HG03469 (cell line): Measurements from ENCODE around the gene HEATR5A.
"Not testable (repeated sequence)": the region's sequence is repeated elsewhere in the genome, so short reads cannot be mapped to it uniquely, and the experiment has no call there.

ENCODE experiments used
- ATAC-seq: cut with Tn5 transposase; IDR thresholded peaks from one replicate; pipeline ENCODE4 v1.9.1; 2021; ENCODE audit warnings: mild to moderate bottlenecking, moderate library complexity, moderate number of reproducible peaks; ENCODE audit not compliant: unreplicated experiment

HEATR5A gene

GRCh38 chr14:31261859-31262731 lies 158.3 kb downstream of the HEATR5A start:
- no peak for ATAC-seq

- no peak for ATAC-seq
These were observed 158.9 kb downstream of the HEATR5A start for GRCh38 chr14:31261523-31261858.

- ATAC-seq, result not testable (repeated sequence)
These were observed 161.3 kb downstream of the HEATR5A start for GRCh38 chr14:31259040-31259435.

DNA sequence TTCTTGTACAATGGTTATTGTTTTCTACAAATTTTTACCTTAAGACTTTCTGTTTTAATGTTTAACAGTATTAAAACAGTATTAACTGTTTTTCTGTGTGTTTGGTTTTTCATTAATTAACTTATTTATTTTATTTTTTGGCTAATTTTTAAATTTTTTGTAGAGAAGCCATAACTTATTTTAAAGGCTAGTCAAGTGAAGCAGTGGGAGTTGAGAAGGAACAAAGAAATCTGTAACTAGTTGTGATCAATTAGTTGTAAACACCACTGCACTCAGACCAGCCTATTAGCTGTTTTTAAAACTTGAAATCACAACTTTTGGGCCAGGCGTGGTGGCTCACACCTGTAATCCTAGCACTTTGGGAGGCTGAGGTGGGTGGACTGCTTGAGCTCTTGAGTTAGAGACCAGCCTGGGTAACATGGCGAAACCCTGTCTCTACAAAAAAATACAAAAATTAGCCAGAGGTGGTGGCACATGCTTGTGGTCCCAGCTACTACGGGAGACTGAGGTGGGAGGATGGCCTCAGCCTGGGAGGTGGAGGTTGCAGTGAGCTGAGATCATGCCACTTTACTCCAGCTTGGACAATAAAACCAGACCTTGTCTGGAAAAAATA lies 161.8 kb downstream of the HEATR5A start:
- no peak for ATAC-seq

DNA sequence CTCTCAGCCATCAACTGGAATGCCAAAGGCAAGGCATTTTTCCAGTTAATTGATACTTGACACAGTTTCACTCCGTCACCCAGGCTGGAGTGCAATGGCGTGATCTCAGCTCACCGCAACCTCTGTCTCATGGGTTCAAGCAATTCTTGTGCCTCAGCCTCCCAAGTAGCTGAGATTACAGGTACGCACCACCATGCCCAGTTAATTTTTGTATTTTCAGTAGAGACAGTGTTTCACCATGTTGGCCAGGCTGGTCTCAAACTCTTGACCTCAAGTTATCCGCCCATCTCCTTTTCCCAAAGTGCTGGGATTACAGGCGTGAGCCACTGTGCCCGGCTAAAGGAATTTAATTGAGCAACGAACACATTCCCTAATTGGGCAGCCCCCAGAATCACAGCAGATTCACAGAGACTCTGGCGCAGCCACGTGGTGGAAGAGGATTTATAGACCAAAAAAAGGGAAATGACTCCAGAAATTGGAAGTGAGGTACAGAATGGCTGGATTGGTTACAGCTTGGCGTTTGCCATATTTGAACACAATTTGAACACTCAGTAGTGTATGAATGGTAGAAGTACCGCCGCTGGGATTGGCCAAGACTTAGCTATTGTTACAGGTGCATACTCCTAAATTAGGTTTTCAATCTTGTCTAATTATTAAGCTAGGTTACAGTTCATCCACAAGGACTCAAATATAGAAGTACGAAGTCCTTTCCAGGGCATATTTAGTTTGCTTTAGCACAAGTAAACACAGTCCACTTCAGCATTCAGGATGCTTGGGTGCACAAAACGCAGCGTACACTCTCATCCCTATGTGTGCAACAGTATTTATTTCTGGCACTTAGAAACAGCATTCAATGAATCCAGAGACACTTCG lies 162.6 kb downstream of the HEATR5A start:
- not testable (repeated sequence) for ATAC-seq

- ATAC-seq, result no peak
These were observed 163.2 kb downstream of the HEATR5A start for GRCh38 chr14:31257244-31257553.

GRCh38 chr14:31256534-31257243 lies 163.7 kb downstream of the HEATR5A start:
- ATAC-seq, result no peak

GRCh38 chr14:31255918-31256317 lies 164.4 kb downstream of the HEATR5A start:
- ATAC-seq, result not testable (repeated sequence)

- no peak for ATAC-seq
These were observed 165.1 kb downstream of the HEATR5A start for GRCh38 chr14:31255286-31255685.

DNA sequence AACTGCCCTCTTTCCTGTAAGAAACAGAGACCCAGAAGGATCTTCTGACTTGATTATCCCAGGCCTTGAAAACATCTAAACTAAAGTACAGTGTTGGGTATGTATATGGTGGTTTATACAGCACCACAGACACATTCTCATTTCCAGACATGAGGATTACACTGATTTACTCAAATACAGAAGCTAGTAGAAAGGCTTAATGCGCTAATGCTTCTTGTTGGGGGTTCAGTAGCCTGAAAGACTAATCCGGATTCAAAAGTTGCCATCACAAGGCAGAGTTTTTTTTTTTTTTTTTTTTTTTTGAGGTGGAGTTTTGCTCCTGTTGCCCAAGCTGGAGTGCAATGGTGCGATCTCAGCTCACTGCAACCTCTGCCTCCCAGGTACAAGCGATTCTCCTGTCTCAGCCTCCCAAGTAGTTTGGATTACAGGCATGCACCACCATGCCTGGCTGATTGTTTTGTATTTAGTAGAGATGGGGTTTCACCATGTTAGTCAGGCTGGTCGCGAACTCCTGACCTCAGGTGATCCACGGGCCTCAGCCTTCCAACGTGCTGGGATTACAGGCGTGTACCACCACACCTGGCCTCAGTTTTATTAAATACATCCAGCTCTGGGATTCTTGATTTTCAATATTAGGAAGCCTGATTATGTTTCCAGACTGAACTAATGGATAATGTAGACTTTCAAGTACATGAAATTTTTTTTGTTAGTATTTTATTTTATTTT lies 166.4 kb downstream of the HEATR5A start:
- ATAC-seq, result no peak

DNA sequence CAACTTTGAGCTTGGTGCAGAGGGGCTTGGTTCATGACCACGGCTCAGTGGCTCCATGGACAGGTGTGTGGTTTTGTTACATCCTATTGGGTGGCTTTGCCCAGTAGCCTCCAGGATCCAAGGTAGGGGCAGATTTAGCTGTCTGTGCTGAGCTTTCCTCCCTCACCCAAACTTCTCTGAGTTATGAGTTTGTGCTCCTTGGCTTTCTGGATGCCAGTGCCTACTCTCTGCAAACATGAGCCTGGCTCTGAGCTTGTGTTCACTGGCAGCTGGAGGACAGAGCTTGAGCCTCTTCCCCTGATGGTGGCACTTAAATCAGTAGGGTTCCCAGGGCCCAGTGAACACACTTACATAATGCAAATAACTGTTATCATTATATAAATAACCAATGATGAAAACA lies 167.5 kb downstream of the HEATR5A start:
- no peak for ATAC-seq

GRCh38 chr14:31251028-31251958 lies 169.1 kb downstream of the HEATR5A start:
- no peak for ATAC-seq

GRCh38 chr14:31244626-31245025 lies 175.7 kb downstream of the HEATR5A start:
- no peak for ATAC-seq

- ATAC-seq, result no peak
These were observed 176.5 kb downstream of the HEATR5A start for GRCh38 chr14:31243860-31244259.

- ATAC-seq, result not testable (repeated sequence)
These were observed 178.0 kb downstream of the HEATR5A start for GRCh38 chr14:31242161-31242940.
